K562 (cell line): ENCODE results near the gene SNIP1. TPM values are rescaled to one million over a fixed set of nuclear protein-coding genes. Genes with fewer than 3 reads are reported as not detected.

ENCODE experiments used
- CHD2 ChIP-seq: IDR thresholded peaks from 2 replicates; pipeline ENCODE4 v1.6.1; 2011; ENCODE audit warnings: low read depth, low read length
- DACH1 ChIP-seq: fragments of 450-650 bp; IDR thresholded peaks from 2 replicates; pipeline ENCODE4 v1.6.1; 2018; ENCODE audit not compliant: partially characterized antibody
- FOXJ2 ChIP-seq: fragments of 200-800 bp; sonication (Bioruptor generic); IDR thresholded peaks from 2 replicates; pipeline ENCODE4 v1.6.1; 2016; ENCODE audit warnings: missing genetic modification characterization, missing compliant biosample characterization
- FOXK2 ChIP-seq, 2 experiments: fragments of 450-650 bp; IDR thresholded peaks in 1 of 2; conservative IDR thresholded peaks in 1 of 2; 2 replicates each; pipeline ENCODE4 v1.6.1; 2016; ENCODE audit warnings: low read depth in 2 of 2, mild to moderate bottlenecking in 1 of 2
- FUS ChIP-seq: fragments of 200-400 bp; formaldehyde crosslinking; optimal IDR thresholded peaks from 2 replicates; pipeline ENCODE3; 2017; ENCODE audit warnings: low read depth, low read length
- GTF2E2 ChIP-seq: fragments of 200-800 bp; sonication (Bioruptor generic); IDR thresholded peaks from 2 replicates; pipeline ENCODE4 v1.6.1; 2016; ENCODE audit warnings: missing genetic modification characterization, missing compliant biosample characterization
- HMG20A ChIP-seq: fragments of 450-650 bp; formaldehyde crosslinking; conservative IDR thresholded peaks from 2 replicates; pipeline ENCODE4 v1.4.0; 2020; ENCODE audit warnings: mild to moderate bottlenecking, mixed read lengths
- IRF1 ChIP-seq: sonication (generic); formaldehyde crosslinking; IDR thresholded peaks from 2 replicates; pipeline ENCODE4 v1.8.0; 2022; ENCODE audit warnings: missing genetic modification reagents, mild to moderate bottlenecking, borderline replicate concordance
- IRF9 ChIP-seq: fragments of 450-650 bp; IDR thresholded peaks from 2 replicates; pipeline ENCODE4 v1.6.1; 2016; ENCODE audit warnings: missing biosample characterization, missing genetic modification characterization
- MLLT1 ChIP-seq, 2 experiments: fragments of 450-650 bp; IDR thresholded peaks; 2 replicates each; pipeline ENCODE4 v1.6.1; 2016
- NCOA6 ChIP-seq: fragments of 450-650 bp; IDR thresholded peaks from 2 replicates; pipeline ENCODE4 v1.6.1; 2017; ENCODE audit warnings: mild to moderate bottlenecking
- NFIX ChIP-seq: fragments of 250-450 bp; sonication (Bioruptor Pico); IDR thresholded peaks from 2 replicates; pipeline ENCODE4 v1.4.0; 2020; ENCODE audit warnings: low read depth, mild to moderate bottlenecking, moderate library complexity
- NR2F6 ChIP-seq: fragments of 450-650 bp; formaldehyde crosslinking; IDR thresholded peaks from 2 replicates; pipeline ENCODE4 v1.4.0; 2020; ENCODE audit warnings: mild to moderate bottlenecking
- PTRF ChIP-seq: fragments of 450-650 bp; IDR thresholded peaks from 2 replicates; pipeline ENCODE4 v1.6.1; 2016; ENCODE audit warnings: mild to moderate bottlenecking, missing genetic modification characterization, missing compliant biosample characterization
- PURB ChIP-seq: sonication (generic); formaldehyde crosslinking; IDR thresholded peaks from 2 replicates; pipeline ENCODE4 v1.9.0; 2021; ENCODE audit warnings: low read depth, mild to moderate bottlenecking, missing genetic modification reagents
- SNAPC5 ChIP-seq: fragments of 250-450 bp; sonication (Bioruptor Pico); IDR thresholded peaks from 2 replicates; pipeline ENCODE4 v1.8.0; 2021; ENCODE audit warnings: moderate library complexity, mild to moderate bottlenecking, inconsistent platforms
- TBL1XR1 ChIP-seq, 2 experiments: IDR thresholded peaks; 2 replicates each; pipeline ENCODE4 v1.6.1; 2012; ENCODE audit warnings: improper control_type of control experiment in 2 of 2, low read length in 2 of 2, mild to moderate bottlenecking in 1 of 2
- TCF3 ChIP-seq: sonication (generic); formaldehyde crosslinking; IDR thresholded peaks from 2 replicates; pipeline ENCODE4 v1.4.0; 2020; ENCODE audit warnings: mild to moderate bottlenecking, missing genetic modification reagents
- TCF7L2 ChIP-seq: fragments of 150-350 bp; IDR thresholded peaks from 2 replicates; pipeline ENCODE4 v1.6.1; 2016; ENCODE audit warnings: low read depth, mild to moderate bottlenecking, low read length, moderate library complexity
- U2AF2 ChIP-seq: fragments of 200-400 bp; formaldehyde crosslinking; optimal IDR thresholded peaks from 2 replicates; pipeline ENCODE3; 2017; ENCODE audit warnings: low read depth, mild to moderate bottlenecking, low read length
- ZNF121 ChIP-seq: sonication (generic); formaldehyde crosslinking; conservative IDR thresholded peaks from 2 replicates; pipeline ENCODE4 v1.8.0; 2022; ENCODE audit warnings: missing genetic modification reagents
- ZNF280A ChIP-seq: fragments of 450-650 bp; IDR thresholded peaks from 2 replicates; pipeline ENCODE4 v1.6.1; 2018; ENCODE audit warnings: mild to moderate bottlenecking, low read depth; ENCODE audit not compliant: partially characterized antibody
- ZNF511 ChIP-seq: sonication (generic); formaldehyde crosslinking; IDR thresholded peaks from 2 replicates; pipeline ENCODE4 v1.8.0; 2022; ENCODE audit warnings: mild to moderate bottlenecking, missing genetic modification reagents
- ZNF77 ChIP-seq: fragments of 250-450 bp; sonication (Bioruptor Pico); IDR thresholded peaks from 2 replicates; pipeline ENCODE4 v1.5.0; 2020
- polyA plus RNA-seq, 8 experiments: library from polyadenylated mRNA; depleted of rRNA in 4 of 8; stranded (reverse) in 5 of 8; unstranded in 3 of 8; fragments of >200 nt; fragmentation: Nextera tagmentation in 2 of 8; fragmentation: Illumina TruSeq in 1 of 8; extraction: Ambion mirVana in 2 of 8; extraction: Trizol in 1 of 8; gene quantifications; 2 replicates each; pipeline versions ENCODE4 v1.2.1 to v1.2.3, GENCODE V29; 2011 to 2014; ENCODE audit warnings: inconsistent platforms in 1 of 8, missing spikeins in 1 of 8
- total RNA-seq, 7 experiments: library from RNA; depleted of rRNA in 6 of 7; stranded (reverse); fragments of >200 nt in 6 of 7; fragmentation: Illumina TruSeq in 2 of 7; extraction: Trizol in 2 of 7; gene quantifications; 2 replicates each; pipeline versions ENCODE4 v1.2.1 to v1.2.3, GENCODE V29; 2011 to 2021; ENCODE audit warnings: low replicate concordance in 1 of 7

SNIP1 gene
- total and polyA plus RNA-seq, 9 of the 15 experiments (the other 6 are each of a cell fraction or from before 2014, with no cell fraction given) = 2.9 to 25.9 (median 14.6) TPM

- TF ChIP-seq IRF1 (CRISPR knock-in tag) = no peak
- TF ChIP-seq TBL1XR1 (IDR thresholded peaks at IDR 0.05; ENCODE audit: low read length in 2 of 2) = no peak
- TF ChIP-seq ZNF77 (CRISPR knock-in tag) = no peak
- TF ChIP-seq FUS = no peak
- 0 out of 2 replicates have a peak, but pooled peaks have one; percentile 35 for TF ChIP-seq IRF9 (tag)
- no peak for TF ChIP-seq ZNF511
- TF ChIP-seq GTF2E2 (tag) = no peak
- TF ChIP-seq DACH1 = no peak
- TF ChIP-seq FOXK2 (conservative IDR thresholded peaks at IDR 0.05 in 1 of 2, IDR thresholded peaks at IDR 0.05 in 1 of 2; ENCODE audit: low read depth in 2 of 2) = no peak
- TF ChIP-seq HMG20A (CRISPR knock-in tag) = no peak
- TF ChIP-seq SNAPC5 (CRISPR knock-in tag) = no peak
- peak; percentile 71 for TF ChIP-seq PTRF
- no peak for TF ChIP-seq TCF7L2
- TF ChIP-seq ZNF280A = no peak
- TF ChIP-seq NR2F6 (CRISPR knock-in tag) = no peak
- TF ChIP-seq PURB (CRISPR knock-in tag) = no peak
- TF ChIP-seq TCF3 (CRISPR knock-in tag) = no peak
- no peak for TF ChIP-seq NCOA6
- TF ChIP-seq CHD2 = no peak
- no peak for TF ChIP-seq FOXJ2
- TF ChIP-seq U2AF2 = no peak
- TF ChIP-seq ZNF121 (CRISPR knock-in tag) = no peak
- TF ChIP-seq MLLT1 (IDR thresholded peaks at IDR 0.05) = no peak
- TF ChIP-seq NFIX (CRISPR knock-in tag) = no peak
These were observed 6.5 kb upstream of the SNIP1 start (continued) for GRCh38 chr1:37560401-37561132.
